D721Med (cell line): Measurements from ENCODE around the gene RAB23.
A peak's percentile ranks its signal among the peaks of the same experiment; 100 is the strongest.

Source experiments
- DNase-seq: peaks from one replicate; pipeline ENCODE4 v3.0.0; 2011; ENCODE audit warnings: low spot score; ENCODE audit not compliant: insufficient read length
- FAIRE-seq: peaks from 2 replicates; lab custom pipeline; 2011; peaks lifted over from hg19 to GRCh38; lab: Jason Lieb, UNC
- TF ChIP-seq, protein P1 (sequence below): IDR thresholded peaks from 2 replicates; pipeline ENCODE4 v1.5.1; 2012; ENCODE audit warnings: mild to moderate bottlenecking, control low read depth; ENCODE audit not compliant: insufficient read depth; ENCODE audit errors: missing control alignments

RAB23 gene

GRCh38 chr6:57173056-57173885 lies 48.8 kb downstream of the RAB23 start:
- no peak for FAIRE-seq

DNA sequence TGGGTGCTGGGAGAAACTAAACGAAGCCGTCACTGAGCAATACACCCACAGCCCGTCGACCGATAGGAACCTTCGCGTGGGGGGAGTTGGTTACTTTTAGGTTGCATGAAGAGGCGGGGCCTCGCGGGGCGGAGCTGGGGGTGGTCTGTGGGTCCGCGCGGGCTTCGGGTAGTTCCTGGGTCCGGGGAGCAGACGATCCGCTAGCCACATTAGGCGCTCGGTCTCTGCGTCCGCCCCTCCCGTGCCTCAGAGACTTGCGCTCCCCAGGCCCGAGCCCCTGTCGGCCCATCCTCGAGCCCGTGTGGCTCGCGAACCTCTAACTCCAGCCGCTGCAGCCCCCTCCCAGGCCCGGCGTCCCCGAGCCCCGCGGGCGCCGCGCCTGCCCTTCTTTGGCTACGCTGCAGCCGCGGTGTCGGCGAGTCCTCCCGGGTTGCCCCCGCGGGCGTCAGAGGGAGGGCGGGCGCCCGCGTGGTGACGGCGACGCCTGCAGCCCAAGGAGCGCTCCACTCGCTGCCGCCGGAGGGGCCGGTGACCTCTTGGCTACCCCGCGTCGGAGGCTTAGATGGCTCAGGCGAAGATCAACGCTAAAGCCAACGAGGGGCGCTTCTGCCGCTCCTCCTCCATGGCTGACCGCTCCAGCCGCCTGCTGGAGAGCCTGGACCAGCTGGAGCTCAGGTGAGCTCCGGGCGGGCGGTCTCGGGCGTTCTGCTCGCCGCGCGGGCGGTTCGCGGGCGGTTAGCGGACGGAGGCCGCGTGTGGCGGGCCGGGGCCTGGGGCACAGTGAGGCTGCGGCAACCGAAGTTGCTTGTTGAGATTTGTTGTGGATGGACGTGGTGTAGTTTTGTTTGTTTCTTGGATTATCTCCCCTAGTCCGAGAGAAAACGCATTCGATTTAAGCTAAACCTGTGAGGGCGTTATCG lies 49.7 kb downstream of the RAB23 start, which contains the start of gene BAG2:
Gene BAG2 (plus strand): TSS at position 191 of the 920 bp plus-strand sequence. CDS start 372 bp downstream, at position 563.
- DNase-seq: peak; percentile 31
- no peak for FAIRE-seq
- TF ChIP-seq, protein P1, sequence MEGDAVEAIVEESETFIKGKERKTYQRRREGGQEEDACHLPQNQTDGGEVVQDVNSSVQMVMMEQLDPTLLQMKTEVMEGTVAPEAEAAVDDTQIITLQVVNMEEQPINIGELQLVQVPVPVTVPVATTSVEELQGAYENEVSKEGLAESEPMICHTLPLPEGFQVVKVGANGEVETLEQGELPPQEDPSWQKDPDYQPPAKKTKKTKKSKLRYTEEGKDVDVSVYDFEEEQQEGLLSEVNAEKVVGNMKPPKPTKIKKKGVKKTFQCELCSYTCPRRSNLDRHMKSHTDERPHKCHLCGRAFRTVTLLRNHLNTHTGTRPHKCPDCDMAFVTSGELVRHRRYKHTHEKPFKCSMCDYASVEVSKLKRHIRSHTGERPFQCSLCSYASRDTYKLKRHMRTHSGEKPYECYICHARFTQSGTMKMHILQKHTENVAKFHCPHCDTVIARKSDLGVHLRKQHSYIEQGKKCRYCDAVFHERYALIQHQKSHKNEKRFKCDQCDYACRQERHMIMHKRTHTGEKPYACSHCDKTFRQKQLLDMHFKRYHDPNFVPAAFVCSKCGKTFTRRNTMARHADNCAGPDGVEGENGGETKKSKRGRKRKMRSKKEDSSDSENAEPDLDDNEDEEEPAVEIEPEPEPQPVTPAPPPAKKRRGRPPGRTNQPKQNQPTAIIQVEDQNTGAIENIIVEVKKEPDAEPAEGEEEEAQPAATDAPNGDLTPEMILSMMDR: no peak

More at GRCh38 chr6:57173056-57173885, 48.8 kb downstream of the RAB23 start:
- no peak for DNase-seq
- TF ChIP-seq, protein P1: no peak

GRCh38 chr6:57165080-57165479 lies 57.0 kb downstream of the RAB23 start:
- TF ChIP-seq, protein P1: no peak
- FAIRE-seq: no peak
- no peak for DNase-seq

- TF ChIP-seq, protein P1: no peak
- DNase-seq (no peak), FAIRE-seq (no peak)
Measured at GRCh38 chr6:57163956-57164355, 58.2 kb downstream of the RAB23 start.

GRCh38 chr6:57162516-57162915 lies 59.6 kb downstream of the RAB23 start:
- DNase-seq: no peak
- TF ChIP-seq, protein P1: no peak
- FAIRE-seq: no peak

- no peak for DNase-seq
- TF ChIP-seq, protein P1: no peak
- no peak for FAIRE-seq
Measured at GRCh38 chr6:57162028-57162427, 60.1 kb downstream of the RAB23 start.
